RWPE1 (cell line): ENCODE data around the gene HMCES.
"Not testable (repeated sequence)": the region's sequence is repeated elsewhere in the genome, so short reads cannot be mapped to it uniquely, and the experiment has no call there.

Experiments used
- CTCF ChIA-PET: fragments of 350-600 bp; sonication (Branson Sonifier 250); formaldehyde crosslinking; extraction: SDS; loops from one replicate; lab custom pipeline; 2021; lab: Yijun Ruan, JAX
- POLR2A ChIA-PET: fragments of 400-600 bp; formaldehyde crosslinking; extraction: SDS; loops from one replicate; lab custom pipeline; 2020; ENCODE audit warnings: antibody characterized with exemption; ENCODE audit not compliant: low non-redundant PET; lab: Yijun Ruan, JAX
- DNase-seq: peaks from one replicate; pipeline ENCODE4 v3.0.0; 2012; ENCODE audit warnings: low spot score
- H3K27ac ChIP-seq: fragments of 450-650 bp; 2 replicates; pipeline ENCODE4 v1.5.1; 2017
- TF ChIP-seq, protein P1 (sequence below): fragments of 450-650 bp; conservative IDR thresholded peaks from 2 replicates; pipeline ENCODE4 v1.5.1; 2017; ENCODE audit warnings: low read depth, mild to moderate bottlenecking

HMCES gene

DNA sequence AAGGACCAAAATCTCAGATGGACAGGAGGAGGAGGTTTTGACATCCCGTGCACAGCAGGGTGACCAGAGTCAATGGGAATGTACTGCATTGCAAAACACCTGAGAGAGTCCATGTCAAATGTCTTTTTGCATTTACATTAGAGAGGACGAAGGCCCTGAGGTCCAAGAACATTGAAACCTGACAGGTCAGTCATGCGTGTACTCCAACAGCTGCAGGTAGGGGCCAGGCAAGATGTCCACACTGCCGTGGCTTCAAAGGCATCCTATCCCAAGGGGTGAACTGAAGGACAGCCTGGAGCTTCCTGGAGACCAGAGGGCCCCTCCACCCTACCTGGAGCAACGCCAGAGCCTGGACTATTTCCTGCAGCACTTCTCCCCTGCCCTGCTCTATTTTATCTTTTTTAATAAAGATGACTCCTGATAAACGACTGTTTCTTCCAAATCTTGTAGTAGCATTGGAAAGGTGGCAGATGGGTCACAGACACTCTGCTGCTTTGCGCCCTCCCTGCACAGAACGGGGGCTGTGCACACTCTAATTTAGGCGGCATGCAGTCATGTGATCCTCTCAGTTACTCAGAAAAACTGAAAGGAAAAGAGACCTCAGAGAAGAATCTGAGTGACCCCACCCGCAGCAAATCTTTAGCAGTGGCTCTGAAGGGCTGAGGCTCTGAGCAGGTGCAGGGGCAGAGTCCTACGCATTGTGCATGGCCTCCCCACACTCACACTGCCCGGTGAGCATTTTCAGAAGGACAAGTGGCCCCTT is 68.2 kb downstream of the HMCES start:
- no peak overlapping the region for H3K27ac ChIP-seq
- CTCF ChIA-PET = no interaction called here
- no peak for DNase-seq
- TF ChIP-seq, protein P1, sequence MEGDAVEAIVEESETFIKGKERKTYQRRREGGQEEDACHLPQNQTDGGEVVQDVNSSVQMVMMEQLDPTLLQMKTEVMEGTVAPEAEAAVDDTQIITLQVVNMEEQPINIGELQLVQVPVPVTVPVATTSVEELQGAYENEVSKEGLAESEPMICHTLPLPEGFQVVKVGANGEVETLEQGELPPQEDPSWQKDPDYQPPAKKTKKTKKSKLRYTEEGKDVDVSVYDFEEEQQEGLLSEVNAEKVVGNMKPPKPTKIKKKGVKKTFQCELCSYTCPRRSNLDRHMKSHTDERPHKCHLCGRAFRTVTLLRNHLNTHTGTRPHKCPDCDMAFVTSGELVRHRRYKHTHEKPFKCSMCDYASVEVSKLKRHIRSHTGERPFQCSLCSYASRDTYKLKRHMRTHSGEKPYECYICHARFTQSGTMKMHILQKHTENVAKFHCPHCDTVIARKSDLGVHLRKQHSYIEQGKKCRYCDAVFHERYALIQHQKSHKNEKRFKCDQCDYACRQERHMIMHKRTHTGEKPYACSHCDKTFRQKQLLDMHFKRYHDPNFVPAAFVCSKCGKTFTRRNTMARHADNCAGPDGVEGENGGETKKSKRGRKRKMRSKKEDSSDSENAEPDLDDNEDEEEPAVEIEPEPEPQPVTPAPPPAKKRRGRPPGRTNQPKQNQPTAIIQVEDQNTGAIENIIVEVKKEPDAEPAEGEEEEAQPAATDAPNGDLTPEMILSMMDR = no peak
- POLR2A ChIA-PET = no interaction called here

DNA sequence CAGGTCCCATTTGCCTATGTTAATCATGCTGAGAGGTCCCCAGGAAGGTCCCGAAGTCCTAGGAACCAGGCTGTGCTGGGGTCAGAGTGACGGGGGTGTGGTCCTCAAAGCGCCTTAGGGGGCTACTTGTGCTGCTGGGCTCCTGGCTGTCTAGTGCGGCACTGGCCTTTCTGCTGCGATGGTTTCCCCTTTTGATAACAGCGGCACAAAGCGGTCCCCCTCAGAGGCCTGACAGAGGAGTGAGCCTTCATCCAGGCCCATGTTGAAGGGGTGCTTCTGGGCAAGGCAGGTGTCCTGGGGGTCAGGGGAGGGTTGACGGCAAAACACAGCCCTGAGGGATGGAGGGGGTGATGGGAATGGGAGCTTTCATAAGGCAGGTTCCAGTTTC is 68.8 kb downstream of the HMCES start:
- TF ChIP-seq, protein P1 = no peak
- CTCF ChIA-PET = no interaction called here
- DNase-seq = no peak
- POLR2A ChIA-PET = no interaction called here
- no peak overlapping the region for H3K27ac ChIP-seq

GRCh38 chr3:129348734-129349133 is 70.1 kb downstream of the HMCES start:
- CTCF ChIA-PET = no interaction called here
- no peak overlapping the region for H3K27ac ChIP-seq
- TF ChIP-seq, protein P1 = no peak
- DNase-seq = no peak
- POLR2A ChIA-PET = no interaction called here

DNA sequence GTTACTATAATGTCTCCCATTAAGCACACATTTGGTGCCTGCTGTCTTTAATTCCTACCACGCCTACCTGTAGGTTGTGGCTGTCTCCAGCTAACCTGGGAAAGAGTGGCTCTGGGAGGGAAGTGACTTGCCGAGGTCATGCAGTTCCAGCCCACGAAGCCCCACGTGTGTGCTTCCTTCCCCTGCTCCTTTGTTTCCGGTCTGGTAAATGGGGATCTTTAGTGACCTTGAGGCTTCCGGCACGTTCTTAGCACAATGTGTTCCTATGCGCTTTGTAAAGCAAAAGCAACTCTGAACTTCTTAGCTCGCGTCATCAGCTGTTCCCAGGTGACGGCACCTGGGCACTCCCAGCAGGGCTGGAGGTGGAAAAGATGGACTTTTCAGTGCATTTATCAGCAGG is 70.5 kb downstream of the HMCES start:
- POLR2A ChIA-PET, DNase-seq, H3K27ac ChIP-seq: not testable (repeated sequence)
- CTCF ChIA-PET = interaction anchor here (1.7 kb wide), 1 partner anchor 32 kb away, joined by 5 read pairs; a partner anchor contains a TSS

DNA sequence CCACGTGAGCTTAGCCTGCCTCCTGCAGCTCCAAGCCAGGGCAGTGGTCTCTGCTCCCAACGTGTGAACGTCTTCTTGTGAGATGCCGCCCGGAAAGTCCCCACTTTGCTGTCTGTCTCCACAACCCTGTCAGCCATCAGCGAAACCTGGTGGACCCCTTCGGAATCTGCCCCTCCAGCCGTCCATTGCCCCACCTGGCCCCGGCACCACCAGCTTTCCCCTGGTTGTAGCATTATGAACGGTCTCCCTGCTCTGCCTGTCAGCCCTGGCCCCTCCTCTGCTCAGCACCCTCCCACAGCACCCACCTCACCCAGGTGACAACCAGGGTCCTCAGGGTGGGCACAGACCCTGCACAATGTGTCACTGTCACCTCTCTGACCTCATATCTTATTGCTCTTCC is 71.1 kb downstream of the HMCES start:
- TF ChIP-seq, protein P1 = no peak
- DNase-seq = no peak
- ChIA-PET CTCF (interaction anchor here (1.7 kb wide), 1 partner anchor 33 kb away, joined by 5 read pairs; a partner anchor contains a TSS), POLR2A (no interaction called here)
- no peak overlapping the region for H3K27ac ChIP-seq

- POLR2A ChIA-PET = no interaction called here
- TF ChIP-seq, protein P1 = no peak
- no peak overlapping the region for H3K27ac ChIP-seq
- no peak for DNase-seq
- CTCF ChIA-PET = interaction anchor here (0.6 to 1.0 kb wide), 4 partner anchors 19 to 84 kb away, joined by 3 to 5 read pairs (median 4); no protein-coding TSS in a partner anchor
These were observed 73.4 kb downstream of the HMCES start for GRCh38 chr3:129352045-129352444.
